GM12864 (cell line): ENCODE measurements around the gene PPARD.
"Not testable (repeated sequence)": the region's sequence is repeated elsewhere in the genome, so short reads cannot be mapped to it uniquely, and the experiment has no call there.

Source experiments
- DNase-seq: peaks from one replicate; pipeline ENCODE4 v3.0.0-alpha.2; 2011; ENCODE audit warnings: low read depth
- H3K4me3 ChIP-seq: 2 replicates; pipeline ENCODE4 v1.5.1; 2011; ENCODE audit warnings: mild to moderate bottlenecking, low read depth, low read length, control low read depth
- TF ChIP-seq, protein P1 (sequence below): IDR thresholded peaks from 2 replicates; pipeline ENCODE4 v1.5.1; 2011; ENCODE audit warnings: low read depth, mild to moderate bottlenecking, moderate library complexity, low read length, control low read depth, inconsistent platforms; ENCODE audit errors: missing control alignments

The PPARD gene

GRCh38 chr6:35381132-35381531 is 38.8 kb downstream of the PPARD start:
- TF ChIP-seq, protein P1, sequence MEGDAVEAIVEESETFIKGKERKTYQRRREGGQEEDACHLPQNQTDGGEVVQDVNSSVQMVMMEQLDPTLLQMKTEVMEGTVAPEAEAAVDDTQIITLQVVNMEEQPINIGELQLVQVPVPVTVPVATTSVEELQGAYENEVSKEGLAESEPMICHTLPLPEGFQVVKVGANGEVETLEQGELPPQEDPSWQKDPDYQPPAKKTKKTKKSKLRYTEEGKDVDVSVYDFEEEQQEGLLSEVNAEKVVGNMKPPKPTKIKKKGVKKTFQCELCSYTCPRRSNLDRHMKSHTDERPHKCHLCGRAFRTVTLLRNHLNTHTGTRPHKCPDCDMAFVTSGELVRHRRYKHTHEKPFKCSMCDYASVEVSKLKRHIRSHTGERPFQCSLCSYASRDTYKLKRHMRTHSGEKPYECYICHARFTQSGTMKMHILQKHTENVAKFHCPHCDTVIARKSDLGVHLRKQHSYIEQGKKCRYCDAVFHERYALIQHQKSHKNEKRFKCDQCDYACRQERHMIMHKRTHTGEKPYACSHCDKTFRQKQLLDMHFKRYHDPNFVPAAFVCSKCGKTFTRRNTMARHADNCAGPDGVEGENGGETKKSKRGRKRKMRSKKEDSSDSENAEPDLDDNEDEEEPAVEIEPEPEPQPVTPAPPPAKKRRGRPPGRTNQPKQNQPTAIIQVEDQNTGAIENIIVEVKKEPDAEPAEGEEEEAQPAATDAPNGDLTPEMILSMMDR, result no peak
- H3K4me3 ChIP-seq, result no peak overlapping the region
- DNase-seq, result no peak

- H3K4me3 ChIP-seq, result no peak overlapping the region
- TF ChIP-seq, protein P1, result no peak
- no peak for DNase-seq
These were observed 39.7 kb downstream of the PPARD start for GRCh38 chr6:35382015-35382414.

- no peak for DNase-seq
- no peak overlapping the region for H3K4me3 ChIP-seq
- TF ChIP-seq, protein P1, result no peak
These were observed 43.3 kb downstream of the PPARD start for GRCh38 chr6:35385457-35386202.

GRCh38 chr6:35386989-35387388 is 44.6 kb downstream of the PPARD start:
- TF ChIP-seq, protein P1, result no peak
- no peak overlapping the region for H3K4me3 ChIP-seq

DNA sequence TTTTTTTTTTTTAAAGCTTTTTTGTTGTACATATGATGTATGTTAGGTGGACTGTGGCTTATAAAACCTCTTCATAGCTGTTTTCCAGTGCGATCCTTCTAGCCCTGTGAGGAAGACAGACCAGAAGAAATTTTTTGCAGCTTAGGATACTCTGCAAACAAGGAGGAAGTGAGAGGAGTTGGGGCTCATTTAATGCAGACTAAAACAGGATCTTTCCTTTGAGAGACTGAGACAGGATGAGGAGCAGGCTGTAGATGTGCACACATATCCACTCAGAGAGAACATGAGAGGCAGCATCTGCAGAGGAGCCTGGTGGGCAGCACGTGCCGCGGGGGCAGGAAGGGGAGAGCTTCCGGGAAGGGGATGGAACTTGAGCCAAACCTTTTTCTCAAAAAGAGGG is 45.7 kb downstream of the PPARD start:
- DNase-seq, result no peak
- H3K4me3 ChIP-seq, result no peak overlapping the region
- TF ChIP-seq, protein P1, result no peak

More at GRCh38 chr6:35386989-35387388, 44.6 kb downstream of the PPARD start:
- DNase-seq, result no peak

GRCh38 chr6:35388772-35389352 is 46.5 kb downstream of the PPARD start:
- no peak overlapping the region for H3K4me3 ChIP-seq
- TF ChIP-seq, protein P1, result no peak

DNA sequence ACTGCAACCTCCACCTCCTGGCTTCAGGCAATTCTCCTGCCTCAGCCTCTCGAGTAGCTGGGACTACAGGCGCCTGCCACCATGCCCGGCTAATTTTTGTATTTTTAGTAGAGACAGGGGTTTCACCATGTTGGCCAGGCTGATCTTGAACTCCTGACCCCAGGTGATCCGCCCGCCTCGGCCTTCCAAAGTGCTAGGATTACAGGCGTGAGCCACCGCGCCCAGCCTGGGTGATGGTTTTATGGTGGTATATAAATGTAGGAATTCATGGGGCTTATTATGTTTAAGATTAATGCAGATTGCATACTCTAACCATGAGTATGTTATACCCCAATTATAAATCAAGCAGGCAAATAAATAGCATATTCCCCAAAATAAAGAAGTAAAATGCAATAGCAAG is 47.0 kb downstream of the PPARD start:
- H3K4me3 ChIP-seq, DNase-seq: not testable (repeated sequence)

More at GRCh38 chr6:35388772-35389352, 46.5 kb downstream of the PPARD start:
- no peak for DNase-seq
